GM12878 (cell line): ENCODE measurements around the gene MRPL28. TPM values are rescaled to one million over a fixed set of nuclear protein-coding genes. Genes with fewer than 3 reads are reported as not detected.

Source experiments
- ZNF687 ChIP-seq: fragments of 450-650 bp; IDR thresholded peaks from 2 replicates; pipeline ENCODE4 v1.6.1; 2017; ENCODE audit warnings: mild to moderate bottlenecking, moderate library complexity
- polyA plus RNA-seq, 11 experiments: library from polyadenylated mRNA; depleted of rRNA in 4 of 11; unstranded in 6 of 11; stranded (reverse) in 5 of 11; fragments of >200 nt; fragmentation: Nextera tagmentation in 4 of 11; fragmentation: Illumina TruSeq in 1 of 11; extraction: Ambion mirVana in 4 of 11; extraction: Trizol in 1 of 11; gene quantifications; 1 replicate in 1 of 11; 2 replicates in 10 of 11; pipeline versions ENCODE4 v1.2.1 to v1.2.3, GENCODE V29; 2011 to 2016; ENCODE audit warnings: inconsistent platforms in 2 of 11, missing spikeins in 2 of 11, low read depth in 1 of 11
- total RNA-seq, 4 experiments: library from RNA; depleted of rRNA in 3 of 4; stranded (reverse); fragments of >200 nt in 3 of 4; fragmentation: Illumina TruSeq in 1 of 4; extraction: Trizol in 1 of 4; gene quantifications; 2 replicates each; pipeline versions ENCODE4 v1.2.1 to v1.2.3, GENCODE V29; 2013 to 2021
- TF ChIP-seq, protein P1 (sequence below): fragments of 450-650 bp; IDR thresholded peaks from 2 replicates; pipeline ENCODE4 v1.6.1; 2016; ENCODE audit warnings: mild to moderate bottlenecking, moderate library complexity, borderline replicate concordance

MRPL28 gene
- total and polyA plus RNA-seq, 10 of the 15 experiments (the other 5 are each of a cell fraction or from before 2014, with no cell fraction given): 1.6 to 185 (median 110) TPM

GRCh38 chr16:381012-381788, 10.9 kb upstream of the MRPL28 start (continued):
- TF ChIP-seq, protein P1, sequence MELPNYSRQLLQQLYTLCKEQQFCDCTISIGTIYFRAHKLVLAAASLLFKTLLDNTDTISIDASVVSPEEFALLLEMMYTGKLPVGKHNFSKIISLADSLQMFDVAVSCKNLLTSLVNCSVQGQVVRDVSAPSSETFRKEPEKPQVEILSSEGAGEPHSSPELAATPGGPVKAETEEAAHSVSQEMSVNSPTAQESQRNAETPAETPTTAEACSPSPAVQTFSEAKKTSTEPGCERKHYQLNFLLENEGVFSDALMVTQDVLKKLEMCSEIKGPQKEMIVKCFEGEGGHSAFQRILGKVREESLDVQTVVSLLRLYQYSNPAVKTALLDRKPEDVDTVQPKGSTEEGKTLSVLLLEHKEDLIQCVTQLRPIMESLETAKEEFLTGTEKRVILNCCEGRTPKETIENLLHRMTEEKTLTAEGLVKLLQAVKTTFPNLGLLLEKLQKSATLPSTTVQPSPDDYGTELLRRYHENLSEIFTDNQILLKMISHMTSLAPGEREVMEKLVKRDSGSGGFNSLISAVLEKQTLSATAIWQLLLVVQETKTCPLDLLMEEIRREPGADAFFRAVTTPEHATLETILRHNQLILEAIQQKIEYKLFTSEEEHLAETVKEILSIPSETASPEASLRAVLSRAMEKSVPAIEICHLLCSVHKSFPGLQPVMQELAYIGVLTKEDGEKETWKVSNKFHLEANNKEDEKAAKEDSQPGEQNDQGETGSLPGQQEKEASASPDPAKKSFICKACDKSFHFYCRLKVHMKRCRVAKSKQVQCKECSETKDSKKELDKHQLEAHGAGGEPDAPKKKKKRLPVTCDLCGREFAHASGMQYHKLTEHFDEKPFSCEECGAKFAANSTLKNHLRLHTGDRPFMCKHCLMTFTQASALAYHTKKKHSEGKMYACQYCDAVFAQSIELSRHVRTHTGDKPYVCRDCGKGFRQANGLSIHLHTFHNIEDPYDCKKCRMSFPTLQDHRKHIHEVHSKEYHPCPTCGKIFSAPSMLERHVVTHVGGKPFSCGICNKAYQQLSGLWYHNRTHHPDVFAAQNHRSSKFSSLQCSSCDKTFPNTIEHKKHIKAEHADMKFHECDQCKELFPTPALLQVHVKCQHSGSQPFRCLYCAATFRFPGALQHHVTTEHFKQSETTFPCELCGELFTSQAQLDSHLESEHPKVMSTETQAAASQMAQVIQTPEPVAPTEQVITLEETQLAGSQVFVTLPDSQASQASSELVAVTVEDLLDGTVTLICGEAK: no peak
- no peak for TF ChIP-seq ZNF687
